Measurements from ENCODE around the gene RIPOR2.
A peak's percentile ranks its signal among the peaks of the same experiment; 100 is the strongest.

RIPOR2 gene

GRCh38 chr6:24935366-24936152, at the start of gene RIPOR2:
TSS of gene RIPOR2 (minus strand) at chr6:24935960. CDS start at chr6:24935898, 62 bp downstream.
- peak; percentile 85 for DNase-seq

- DNase-seq: no peak
These were observed 49.6 kb upstream of the RIPOR2 start for GRCh38 chr6:24985323-24985722.

- DNase-seq: peak; percentile 23
These were observed 46.5 kb upstream of the RIPOR2 start for GRCh38 chr6:24982231-24982630.

GRCh38 chr6:24981386-24981760, 45.6 kb upstream of the RIPOR2 start:
- DNase-seq: no peak

GRCh38 chr6:24980507-24981385, 45.0 kb upstream of the RIPOR2 start:
- no peak for DNase-seq

GRCh38 chr6:24979176-24979575, 43.4 kb upstream of the RIPOR2 start:
- DNase-seq: no peak

- peak; percentile 33 for DNase-seq
These were observed 38.7 kb upstream of the RIPOR2 start for GRCh38 chr6:24974182-24975171.

GRCh38 chr6:24972311-24972958, 36.7 kb upstream of the RIPOR2 start:
- DNase-seq: no peak

- DNase-seq: no peak
These were observed 35.3 kb upstream of the RIPOR2 start for GRCh38 chr6:24971067-24971466.

GRCh38 chr6:24969343-24969860, 33.6 kb upstream of the RIPOR2 start:
- DNase-seq: no peak

- no peak for DNase-seq
These were observed 33.0 kb upstream of the RIPOR2 start for GRCh38 chr6:24968783-24969182.

- no peak for DNase-seq
These were observed 31.5 kb upstream of the RIPOR2 start for GRCh38 chr6:24967211-24967610.

- DNase-seq: no peak
These were observed 30.6 kb upstream of the RIPOR2 start for GRCh38 chr6:24966381-24966780.

- no peak for DNase-seq
These were observed 28.3 kb upstream of the RIPOR2 start for GRCh38 chr6:24963887-24964570.

- DNase-seq: no peak
These were observed 27.6 kb upstream of the RIPOR2 start for GRCh38 chr6:24963339-24963738.

GRCh38 chr6:24961852-24962251, 26.1 kb upstream of the RIPOR2 start:
- DNase-seq: no peak

GRCh38 chr6:24960991-24961475, 25.3 kb upstream of the RIPOR2 start:
- DNase-seq: no peak

- no peak for DNase-seq
These were observed 23.6 kb upstream of the RIPOR2 start for GRCh38 chr6:24959319-24959718.

GRCh38 chr6:24957199-24957598, 21.4 kb upstream of the RIPOR2 start:
- DNase-seq: peak; percentile 83

- DNase-seq: no peak
These were observed 18.0 kb upstream of the RIPOR2 start for GRCh38 chr6:24953726-24954125.

GRCh38 chr6:24951811-24952299, 16.1 kb upstream of the RIPOR2 start:
- DNase-seq: peak; percentile 77

Data from suppressor macrophage treated with lipopolysaccharide for 4 hours (primary cell).